Coronary artery (tissue), 2 donors: Measurements from ENCODE around the gene RBM22.
"Not testable (repeated sequence)": the region's sequence is repeated elsewhere in the genome, so short reads cannot be mapped to it uniquely, and the experiment has no call there.

Source experiments
- DNase-seq: peaks from one replicate; pipeline ENCODE4 v3.0.0-alpha.2; 2017; ENCODE audit warnings: low spot score
- H3K27ac ChIP-seq, 2 donors: fragments of 200-600 bp; sonication (generic); one replicate each; pipeline ENCODE4 v1.5.1; 2016 to 2019
- H3K4me3 ChIP-seq: fragments of 200-600 bp; sonication (generic); 2 replicates; pipeline ENCODE4 v1.5.1; 2016; ENCODE audit warnings: mild to moderate bottlenecking, moderate library complexity
- CTCF ChIP-seq: fragments of 200-600 bp; sonication (generic); IDR thresholded peaks from one replicate; pipeline ENCODE4 v1.5.1; 2019; ENCODE audit warnings: antibody characterized with exemption

RBM22 gene

GRCh38 chr5:150700594-150701377, at the start of gene RBM22:
TSS of gene RBM22 (minus strand) at chr5:150701062. CDS start at chr5:150700985, 77 bp downstream.
- peak; percentile 92 for DNase-seq
- peak within 1 kb of the TSS; percentile 96 to 98 for H3K27ac ChIP-seq
- peak; percentile 82 for TF ChIP-seq CTCF
- H3K4me3 ChIP-seq: peak within 1 kb of the TSS; percentile 95

- TF ChIP-seq CTCF: no peak
- H3K27ac ChIP-seq: no peak overlapping the region
- no peak for DNase-seq
- H3K4me3 ChIP-seq: no peak overlapping the region
Observed at GRCh38 chr5:150750469-150750868, 49.6 kb upstream of the RBM22 start.

GRCh38 chr5:150743142-150743488, 42.3 kb upstream of the RBM22 start:
- DNase-seq, H3K27ac ChIP-seq, H3K4me3 ChIP-seq: not testable (repeated sequence)

GRCh38 chr5:150742455-150743141, 41.7 kb upstream of the RBM22 start:
- not testable (repeated sequence) for H3K27ac ChIP-seq, DNase-seq, H3K4me3 ChIP-seq

GRCh38 chr5:150740992-150741391, 40.1 kb upstream of the RBM22 start:
- no peak overlapping the region for H3K4me3 ChIP-seq
- no peak for DNase-seq
- no peak for TF ChIP-seq CTCF
- H3K27ac ChIP-seq: no peak overlapping the region

GRCh38 chr5:150738862-150739261, 38.0 kb upstream of the RBM22 start:
- TF ChIP-seq CTCF: no peak
- DNase-seq: no peak
- Histone ChIP-seq H3K27ac (no peak overlapping the region), H3K4me3 (no peak overlapping the region)

GRCh38 chr5:150734579-150735384, 33.9 kb upstream of the RBM22 start:
- DNase-seq: no peak
- Histone ChIP-seq H3K4me3 (no peak overlapping the region), H3K27ac (peak overlapping the region in 1 of 2 donors; percentile 66)
- TF ChIP-seq CTCF: no peak
